Caco-2 (cell line): ENCODE data around the gene GOLT1A. TPM values are rescaled to one million over a fixed set of nuclear protein-coding genes. Genes with fewer than 3 reads are reported as not detected.

ENCODE experiments used
- BruUV-seq: library from RNA; stranded (reverse); fragments of 400-500 nt; replicated peaks from 2 replicates; lab custom pipeline; 2021; lab: Mats Ljungman, UMichigan
- CTCF ChIA-PET: fragments of 300-600 bp; sonication (Branson Sonifier 250); formaldehyde crosslinking; loops from one replicate; lab custom pipeline; 2022; ENCODE audit warnings: antibody characterized with exemption; lab: Charles Lee
- POLR2A ChIA-PET: fragments of 300-600 bp; sonication (Branson Sonifier 250); formaldehyde crosslinking; loops from one replicate; lab custom pipeline; 2022; ENCODE audit warnings: antibody characterized with exemption; lab: Charles Lee
- DNase-seq, 2 experiments: peaks; one replicate each; pipeline versions ENCODE4 v3.0.0 to v3.0.0-alpha.2; 2020 to 2022
- H3K27me3 ChIP-seq: replicated peaks from 2 replicates; pipeline ENCODE4 v1.6.0; 2011; ENCODE audit warnings: low read length; ENCODE audit not compliant: control insufficient read depth, insufficient read depth
- H3K36me3 ChIP-seq: 2 replicates; pipeline ENCODE4 v1.5.1; 2011; ENCODE audit warnings: low read length; ENCODE audit not compliant: control insufficient read depth, insufficient read depth
- H3K4me1 ChIP-seq: fragments of 250-450 bp; sonication (Bioruptor Pico); 2 replicates; pipeline ENCODE4 v1.5.1; 2020; ENCODE audit warnings: mild to moderate bottlenecking
- H3K4me3 ChIP-seq: 2 replicates; pipeline ENCODE4 v1.5.1; 2011; ENCODE audit warnings: low read depth, mild to moderate bottlenecking, control low read depth, low read length
- H3K9me3 ChIP-seq: fragments of 250-450 bp; sonication (Bioruptor Pico); 2 replicates; pipeline ENCODE4 v1.5.1; 2020; ENCODE audit warnings: mild to moderate bottlenecking, moderate library complexity
- H3K27ac Mint-ChIP-seq: one replicate; pipeline ENCODE4 v1.8.0; 2022; ENCODE audit warnings: mixed read lengths; ENCODE audit not compliant: unreplicated experiment
- H3K27me3 Mint-ChIP-seq: one replicate; pipeline ENCODE4 v1.8.0; 2022; ENCODE audit warnings: mixed read lengths; ENCODE audit not compliant: insufficient read depth, unreplicated experiment
- H3K36me3 Mint-ChIP-seq: one replicate; pipeline ENCODE4 v1.8.0; 2022; ENCODE audit warnings: mild to moderate bottlenecking, mixed read lengths; ENCODE audit not compliant: insufficient read depth, unreplicated experiment
- H3K4me1 Mint-ChIP-seq: one replicate; pipeline ENCODE4 v1.8.0; 2022; ENCODE audit warnings: low read depth, mixed read lengths; ENCODE audit not compliant: unreplicated experiment
- H3K4me3 Mint-ChIP-seq: one replicate; pipeline ENCODE4 v1.8.0; 2022; ENCODE audit warnings: mild to moderate bottlenecking, moderate library complexity, mixed read lengths; ENCODE audit not compliant: unreplicated experiment
- H3K9me3 Mint-ChIP-seq: one replicate; pipeline ENCODE4 v1.8.0; 2022; ENCODE audit warnings: mixed read lengths; ENCODE audit not compliant: unreplicated experiment
- CTCF ChIP-seq, 2 experiments: fragments of 200-600 bp in 1 of 2; IDR thresholded peaks; 1 replicate in 1 of 2; 2 replicates in 1 of 2; pipeline versions ENCODE4 v1.5.1 to v1.8.0; 2011 to 2022; ENCODE audit warnings: antibody characterized with exemption in 1 of 2, control low read depth in 1 of 2, inconsistent platforms in 1 of 2, low read depth in 1 of 2, low read length in 1 of 2, mild to moderate bottlenecking in 1 of 2, moderate library complexity in 1 of 2; ENCODE audit not compliant: insufficient read depth in 1 of 2, severe bottlenecking in 1 of 2, unreplicated experiment in 1 of 2
- intact Hi-C: fragments of 100-400 bp; cut with micrococcal nuclease; formaldehyde crosslinking; loops from one replicate; pipeline ENCODE4 v1.10.0; 2022; ENCODE audit not compliant: unreplicated experiment
- total RNA-seq: library from RNA; stranded (reverse); gene quantifications from 2 replicates; pipeline ENCODE4 v1.2.3, GENCODE V29; 2022

GOLT1A gene
- total RNA-seq, 1 experiment from 2014 or later = 25.9 TPM

GRCh38 chr1:204197068-204197467 lies 16.7 kb downstream of the GOLT1A start:
- H3K4me3 Mint-ChIP-seq = no peak overlapping the region
- peaks cover 11% of the 10 kb centered on the region for H3K9me3 Mint-ChIP-seq
- POLR2A ChIA-PET = no interaction called here
- intact Hi-C loops = no loop called here
- H3K27ac Mint-ChIP-seq = no peak overlapping the region
- TF ChIP-seq CTCF (IDR thresholded peaks at IDR 0.05; ENCODE audit: insufficient read depth in 1 of 2, low read depth in 1 of 2, low read length in 1 of 2, severe bottlenecking in 1 of 2, unreplicated experiment in 1 of 2) = no peak
- BruUV-seq = no TSS peak
- H3K27me3 Mint-ChIP-seq = no peaks in the 10 kb centered on the region
- Histone ChIP-seq H3K36me3 (no peaks in the 10 kb centered on the region; the same call in 1 of the 2 replicates), H3K9me3 (no peaks in the 10 kb centered on the region), H3K4me1 (peaks cover 23% of the 10 kb centered on the region), H3K4me3 (no peak overlapping the region), H3K27me3 (no peaks in the 10 kb centered on the region)
- H3K4me1 Mint-ChIP-seq = peaks cover 17% of the 10 kb centered on the region
- H3K36me3 Mint-ChIP-seq = no peaks in the 10 kb centered on the region
- DNase-seq = no peak
- CTCF ChIA-PET = no interaction called here

GRCh38 chr1:204196068-204196795 lies 17.6 kb downstream of the GOLT1A start, which contains the start of gene KISS1:
Gene KISS1 (minus strand): TSS chr1:204196491. CDS start chr1:204192876, 3,615 bp downstream.
- no peaks in the 10 kb centered on the region; the same call in 1 of the 2 replicates for H3K36me3 ChIP-seq
- intact Hi-C loops = no loop called here
- Mint-ChIP-seq H3K4me3 (no peak within 1 kb of the TSS), H3K36me3 (no peaks in the 10 kb centered on the region), H3K4me1 (peaks cover 17% of the 10 kb centered on the region), H3K27ac (no peak within 1 kb of the TSS), H3K27me3 (no peaks in the 10 kb centered on the region), H3K9me3 (peaks cover 11% of the 10 kb centered on the region)
- ChIA-PET POLR2A (no interaction called here), CTCF (interaction anchor here (0.6 to 1.1 kb wide), 2 partner anchors 34 to 614 kb away, joined by 3 to 4 read pairs; no protein-coding TSS in a partner anchor)
- no peak for DNase-seq
- H3K4me3 ChIP-seq = no peak within 1 kb of the TSS
- BruUV-seq = no TSS peak
- no peaks in the 10 kb centered on the region for H3K27me3 ChIP-seq
- peaks cover 23% of the 10 kb centered on the region for H3K4me1 ChIP-seq
- H3K9me3 ChIP-seq = no peaks in the 10 kb centered on the region
- no peak for TF ChIP-seq CTCF (IDR thresholded peaks at IDR 0.05; ENCODE audit: insufficient read depth in 1 of 2, low read depth in 1 of 2, low read length in 1 of 2, severe bottlenecking in 1 of 2, unreplicated experiment in 1 of 2)

GRCh38 chr1:204194771-204195170 lies 19.0 kb downstream of the GOLT1A start:
- Histone ChIP-seq H3K9me3 (no peaks in the 10 kb centered on the region), H3K36me3 (no peaks in the 10 kb centered on the region), H3K27me3 (no peaks in the 10 kb centered on the region), H3K4me3 (no peak overlapping the region), H3K4me1 (peaks cover 32% of the 10 kb centered on the region)
- intact Hi-C loops = no loop called here
- no peak for TF ChIP-seq CTCF (IDR thresholded peaks at IDR 0.05; ENCODE audit: insufficient read depth in 1 of 2, low read depth in 1 of 2, low read length in 1 of 2, severe bottlenecking in 1 of 2, unreplicated experiment in 1 of 2)
- H3K4me3 Mint-ChIP-seq = no peak overlapping the region
- no peaks in the 10 kb centered on the region for H3K36me3 Mint-ChIP-seq
- CTCF ChIA-PET = no interaction called here
- DNase-seq = no peak
- H3K27me3 Mint-ChIP-seq = no peaks in the 10 kb centered on the region
- peaks cover 11% of the 10 kb centered on the region for H3K9me3 Mint-ChIP-seq
- POLR2A ChIA-PET = no interaction called here
- peaks cover 10% of the 10 kb centered on the region for H3K4me1 Mint-ChIP-seq
- BruUV-seq = no TSS peak
- H3K27ac Mint-ChIP-seq = no peak overlapping the region
